Measurements from ENCODE around the gene RPS19. TPM values are rescaled to one million over a fixed set of nuclear protein-coding genes. Genes with fewer than 3 reads are reported as not detected.

RPS19 gene
- total and polyA plus RNA-seq, 10 of the 15 experiments (the other 5 are each of a cell fraction or from before 2014, with no cell fraction given): 2,615 to 5,578 (median 4,127) TPM

GRCh38 chr19:41882568-41883462 lies 22.8 kb downstream of the RPS19 start, which contains the start of gene ARHGEF1 (continued):
- TF ChIP-seq NKRF (conservative IDR thresholded peaks at IDR 0.05) (0 out of 2 replicates have a peak, but pooled peaks have one; percentile 49), PKNOX1 (IDR thresholded peaks at IDR 0.05) (no peak), MTA2 (IDR thresholded peaks at IDR 0.05; ENCODE audit: low read depth) (0 out of 2 replicates have a peak, but pooled peaks have one; percentile 10), RCOR1 (conservative IDR thresholded peaks at IDR 0.05; ENCODE audit: low read depth, low read length) (0 out of 2 replicates have a peak, but pooled peaks have one; percentile 41), IKZF1 (conservative IDR thresholded peaks at IDR 0.05) (peak; percentile 80), USF2 (IDR thresholded peaks at IDR 0.05; ENCODE audit: borderline replicate concordance, low read depth, low read length) (no peak), IRF5 (IDR thresholded peaks at IDR 0.05; ENCODE audit: borderline replicate concordance) (no peak), FOS (IDR thresholded peaks at IDR 0.05; ENCODE audit: borderline replicate concordance, extremely low read depth, insufficient read length) (no peak), EGR1 (IDR thresholded peaks at IDR 0.05; ENCODE audit: borderline replicate concordance in 1 of 2, low read depth in 2 of 2, low read length in 2 of 2) (peak in 1 of 2 experiments; percentile 65; a peak in 1 of 3 replicates), ZNF24 (IDR thresholded peaks at IDR 0.05) (no peak), NRF1 (conservative IDR thresholded peaks at IDR 0.05; ENCODE audit: low read depth, low read length) (no peak), ZNF207 (IDR thresholded peaks at IDR 0.05; ENCODE audit: borderline replicate concordance) (no peak), ZNF592 (IDR thresholded peaks at IDR 0.05) (no peak), NBN (IDR thresholded peaks at IDR 0.05) (no peak; the same call in 1 of the 2 replicates), CBFB (IDR thresholded peaks at IDR 0.05; ENCODE audit: low read depth) (no peak)

All from GM12878 (cell line).